Left lung (tissue), 10 donors: ENCODE results near the gene CPD. TPM values are rescaled to one million over a fixed set of nuclear protein-coding genes. Genes with fewer than 3 reads are reported as not detected.
"Not testable (repeated sequence)": the region's sequence is repeated elsewhere in the genome, so short reads cannot be mapped to it uniquely, and the experiment has no call there.

ENCODE experiments used
- ATAC-seq: fragments of 200-7000 bp; cut with Tn5 transposase; one replicate; pipeline ENCODE4 v1.9.1; 2020; ENCODE audit warnings: moderate library complexity
- DNase-seq, 4 donors: peaks; one replicate each; pipeline ENCODE4 v3.0.0-alpha.2; 2013 to 2020
- H3K27ac ChIP-seq, 2 donors: fragments of 200-600 bp; sonication (generic) in 1 of 2; one replicate each; pipeline versions ENCODE4 v1.5.0 to v1.8.0; 2020 to 2021
- H3K27me3 ChIP-seq, 2 donors: fragments of 200-600 bp; sonication (generic) in 1 of 2; one replicate each; pipeline versions ENCODE4 v1.5.0 to v1.8.0; 2020 to 2021
- H3K36me3 ChIP-seq, 2 donors: fragments of 200-600 bp; sonication (generic) in 1 of 2; one replicate each; pipeline versions ENCODE4 v1.5.0 to v1.8.0; 2020 to 2021
- H3K4me1 ChIP-seq, 2 donors: fragments of 200-600 bp; one replicate each; pipeline ENCODE4 v1.8.0; 2021
- H3K4me3 ChIP-seq, 2 donors: fragments of 200-600 bp; sonication (generic) in 1 of 2; one replicate each; pipeline versions ENCODE4 v1.5.0 to v1.8.0; 2020 to 2021; ENCODE audit warnings: mild to moderate bottlenecking in 1 of 2
- H3K9me3 ChIP-seq, 2 donors: fragments of 200-600 bp; sonication (generic) in 1 of 2; one replicate each; pipeline versions ENCODE4 v1.5.0 to v1.8.0; 2020 to 2021
- intact Hi-C, 2 donors: fragments of 100-400 bp; cut with DNase I; formaldehyde crosslinking; loops; one replicate each; pipeline versions ENCODE4 v1.11.2 to v1.14.2; 2022
- polyA plus RNA-seq, 6 donors: library from polyadenylated mRNA; unstranded; fragments of 120-200 nt; gene quantifications; one replicate each; pipeline ENCODE4 v1.2.1, GENCODE V29; 2013; ENCODE audit not compliant: insufficient read length in 6 of 6
- total RNA-seq, 2 donors: library from RNA; stranded (reverse); fragmentation: NEBNext Ultra II Directional; extraction: Animal tissue kit (Norgen Biotek cat#: 25700); gene quantifications; one replicate each; pipeline ENCODE4 v1.2.1, GENCODE V29; 2021
- TF ChIP-seq, protein P1 (sequence below), 2 donors: fragments of 200-600 bp; sonication (generic) in 1 of 2; IDR thresholded peaks; one replicate each; pipeline versions ENCODE4 v1.5.0 to v1.8.0; 2021; ENCODE audit warnings: antibody characterized with exemption in 2 of 2
- donor health status: DM: no; HTN: yes; CAD: no.
- donor health status: DM: no; HTN: no; CAD: no.

Gene CPD
- total and polyA plus RNA-seq, 8 donors = 48.5 to 124 (median 53.9) TPM

DNA sequence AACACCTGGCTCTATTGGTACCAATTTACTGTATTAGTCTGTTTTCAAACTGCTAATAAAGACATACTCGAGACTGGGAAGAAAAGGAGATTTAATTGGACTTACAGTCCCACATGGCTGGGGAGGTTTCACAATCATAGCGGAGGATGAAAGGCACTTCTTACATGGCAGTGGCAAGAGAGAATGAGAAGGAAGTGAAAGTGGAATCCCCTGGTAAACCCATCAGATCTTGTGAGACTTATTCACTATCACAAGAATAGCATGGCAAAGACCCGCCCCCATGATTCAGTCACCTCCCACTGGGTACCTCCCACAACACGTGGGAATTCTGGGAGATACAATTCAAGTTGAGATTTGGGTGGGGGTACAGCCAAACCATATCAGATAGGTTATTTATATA, 75.9 kb downstream of the CPD start:
- Histone ChIP-seq H3K36me3 (peaks cover 0 to 86% of the 10 kb centered on the region in 2 donors), H3K9me3 (peaks cover 0 to 8% of the 10 kb centered on the region in 2 donors), H3K27ac (no peak overlapping the region), H3K4me3 (no peak overlapping the region), H3K4me1 (no peaks in the 10 kb centered on the region), H3K27me3 (no peaks in the 10 kb centered on the region)
- TF ChIP-seq, protein P1, sequence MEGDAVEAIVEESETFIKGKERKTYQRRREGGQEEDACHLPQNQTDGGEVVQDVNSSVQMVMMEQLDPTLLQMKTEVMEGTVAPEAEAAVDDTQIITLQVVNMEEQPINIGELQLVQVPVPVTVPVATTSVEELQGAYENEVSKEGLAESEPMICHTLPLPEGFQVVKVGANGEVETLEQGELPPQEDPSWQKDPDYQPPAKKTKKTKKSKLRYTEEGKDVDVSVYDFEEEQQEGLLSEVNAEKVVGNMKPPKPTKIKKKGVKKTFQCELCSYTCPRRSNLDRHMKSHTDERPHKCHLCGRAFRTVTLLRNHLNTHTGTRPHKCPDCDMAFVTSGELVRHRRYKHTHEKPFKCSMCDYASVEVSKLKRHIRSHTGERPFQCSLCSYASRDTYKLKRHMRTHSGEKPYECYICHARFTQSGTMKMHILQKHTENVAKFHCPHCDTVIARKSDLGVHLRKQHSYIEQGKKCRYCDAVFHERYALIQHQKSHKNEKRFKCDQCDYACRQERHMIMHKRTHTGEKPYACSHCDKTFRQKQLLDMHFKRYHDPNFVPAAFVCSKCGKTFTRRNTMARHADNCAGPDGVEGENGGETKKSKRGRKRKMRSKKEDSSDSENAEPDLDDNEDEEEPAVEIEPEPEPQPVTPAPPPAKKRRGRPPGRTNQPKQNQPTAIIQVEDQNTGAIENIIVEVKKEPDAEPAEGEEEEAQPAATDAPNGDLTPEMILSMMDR (IDR thresholded peaks at IDR 0.05) = no peak
- intact Hi-C loops = no loop called here
- ATAC-seq (no peak), DNase-seq (no peak)

DNA sequence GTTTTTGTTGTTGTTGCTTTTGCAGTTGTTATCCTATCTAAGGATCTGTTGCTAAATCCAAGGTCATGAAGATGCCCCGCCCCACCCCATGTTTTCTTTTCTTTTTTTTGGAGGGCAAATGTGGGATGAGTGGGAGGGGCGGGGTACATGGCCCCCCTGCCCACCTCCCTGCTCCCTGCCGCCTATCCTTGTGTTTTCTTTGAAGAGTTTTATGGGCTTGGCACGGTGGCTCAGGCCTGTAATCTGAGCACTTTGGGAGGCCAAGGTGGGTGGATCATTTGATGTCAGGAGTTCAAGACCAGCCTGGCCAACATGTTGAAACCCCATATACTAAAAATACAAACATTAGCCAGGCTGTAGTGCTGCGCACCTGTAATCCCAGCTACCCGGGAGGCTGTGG, 79.6 kb downstream of the CPD start:
- Histone ChIP-seq H3K27me3 (no peaks in the 10 kb centered on the region), H3K4me3 (no peak overlapping the region), H3K9me3 (peaks cover 0 to 7% of the 10 kb centered on the region in 2 donors), H3K36me3 (peaks cover 0 to 80% of the 10 kb centered on the region in 2 donors), H3K27ac (no peak overlapping the region), H3K4me1 (no peaks in the 10 kb centered on the region)
- TF ChIP-seq, protein P1 (IDR thresholded peaks at IDR 0.05) = no peak
- ATAC-seq = no peak
- intact Hi-C loops = no loop called here
- no peak for DNase-seq

GRCh38 chr17:30458797-30459413, 80.2 kb downstream of the CPD start:
- H3K9me3 ChIP-seq, ATAC-seq, intact Hi-C loops: not testable (repeated sequence)

DNA sequence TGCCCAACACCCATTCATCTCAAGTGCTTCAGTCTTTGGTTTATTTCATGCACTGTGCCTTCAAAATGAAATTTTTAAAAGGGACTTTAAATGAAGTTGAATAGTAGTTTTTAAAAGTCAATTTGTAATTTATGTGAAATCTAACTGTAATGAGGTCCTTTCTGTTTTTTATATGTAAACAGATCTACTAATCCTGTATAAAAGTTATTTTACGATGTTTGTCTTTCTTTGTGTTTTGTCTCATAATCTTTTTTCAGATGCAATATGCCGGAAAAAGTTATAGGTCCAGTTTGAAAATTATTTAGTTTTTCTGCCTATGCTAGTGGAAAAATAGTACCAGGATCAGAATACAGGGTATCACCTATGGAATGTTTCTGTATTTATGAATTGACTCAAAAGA, 89.7 kb downstream of the CPD start:
- ATAC-seq (no peak), DNase-seq (no peak)
- H3K4me1 ChIP-seq = no peaks in the 10 kb centered on the region
- H3K36me3 ChIP-seq = peaks cover 0 to 40% of the 10 kb centered on the region in 2 donors
- H3K4me3 ChIP-seq = no peak overlapping the region
- H3K27ac ChIP-seq = no peak overlapping the region
- H3K9me3 ChIP-seq = no peaks in the 10 kb centered on the region
- H3K27me3 ChIP-seq = peaks cover 0 to 11% of the 10 kb centered on the region in 2 donors
- TF ChIP-seq, protein P1 (IDR thresholded peaks at IDR 0.05) = no peak
- intact Hi-C loops = no loop called here

More at GRCh38 chr17:30458797-30459413, 80.2 kb downstream of the CPD start:
- H3K4me3 ChIP-seq, H3K27ac ChIP-seq, DNase-seq, H3K27me3 ChIP-seq, H3K4me1 ChIP-seq: not testable (repeated sequence)
- H3K36me3 ChIP-seq = peaks cover 0 to 80% of the 10 kb centered on the region in 2 donors

DNA sequence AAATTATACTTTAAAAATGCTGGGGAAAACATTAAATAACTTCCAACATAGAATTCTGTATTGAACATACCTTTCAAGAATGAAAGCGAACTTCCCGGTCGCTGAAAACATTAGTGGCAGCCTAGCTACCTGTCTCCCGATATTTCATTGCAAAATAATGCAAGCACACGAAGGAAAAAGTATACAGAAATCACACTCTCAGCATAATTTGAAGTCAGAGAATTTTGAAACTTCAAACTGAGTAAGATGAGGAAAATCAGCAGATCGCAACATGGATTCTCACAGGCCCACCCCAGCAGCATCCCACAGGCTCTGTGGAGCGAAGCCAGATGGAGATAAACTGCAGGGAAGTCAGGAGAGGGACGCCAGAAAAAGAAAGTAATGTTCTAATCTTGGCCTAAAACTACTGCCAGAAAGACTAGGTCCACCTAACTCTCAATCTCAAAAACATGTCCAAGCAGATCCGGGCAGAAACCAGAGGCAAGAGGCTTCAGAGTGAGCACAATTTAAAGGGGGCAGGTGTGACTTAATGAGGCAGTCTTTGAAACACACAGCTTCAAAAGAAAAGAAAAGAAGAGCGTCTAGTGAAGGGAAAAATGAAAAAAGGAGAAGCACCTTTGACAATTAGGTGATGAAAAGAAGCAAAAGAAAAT, 93.6 kb downstream of the CPD start:
- DNase-seq (no peak), ATAC-seq (no peak)
- Histone ChIP-seq H3K4me1 (peaks cover 0 to 6% of the 10 kb centered on the region in 2 donors), H3K4me3 (no peak overlapping the region), H3K9me3 (no peaks in the 10 kb centered on the region), H3K36me3 (peaks cover 0 to 1% of the 10 kb centered on the region in 2 donors), H3K27me3 (peaks cover 0 to 11% of the 10 kb centered on the region in 2 donors), H3K27ac (no peak overlapping the region)
- TF ChIP-seq, protein P1 (IDR thresholded peaks at IDR 0.05) = no peak
- intact Hi-C loops = no loop called here
